Measurements from ENCODE around the gene ZBED4. TPM values are rescaled to one million over a fixed set of nuclear protein-coding genes. Genes with fewer than 3 reads are reported as not detected.

ZBED4 gene
- total RNA-seq, 1 donor from 2014 or later, result 17.3 TPM

DNA sequence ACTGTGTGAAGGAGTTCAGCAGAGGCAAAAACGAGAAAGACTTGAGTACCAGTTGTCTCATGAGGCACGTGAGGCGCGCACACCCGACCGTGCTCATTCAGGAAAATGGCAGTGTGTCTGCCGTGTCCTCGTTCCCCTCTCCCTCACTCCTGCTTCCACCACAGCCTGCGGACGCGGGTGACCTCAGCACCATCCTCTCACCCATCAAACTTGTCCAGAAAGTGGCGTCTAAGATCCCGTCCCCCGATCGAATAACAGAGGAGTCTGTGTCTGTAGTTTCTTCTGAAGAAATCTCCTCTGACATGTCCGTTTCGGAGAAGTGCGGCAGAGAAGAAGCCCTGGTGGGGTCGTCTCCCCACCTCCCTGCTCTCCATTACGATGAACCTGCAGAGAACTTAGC lies 30.4 kb downstream of the ZBED4 start:
- H3K9me3 Mint-ChIP-seq, result no peaks in the 10 kb centered on the region
- TF ChIP-seq, protein P1, sequence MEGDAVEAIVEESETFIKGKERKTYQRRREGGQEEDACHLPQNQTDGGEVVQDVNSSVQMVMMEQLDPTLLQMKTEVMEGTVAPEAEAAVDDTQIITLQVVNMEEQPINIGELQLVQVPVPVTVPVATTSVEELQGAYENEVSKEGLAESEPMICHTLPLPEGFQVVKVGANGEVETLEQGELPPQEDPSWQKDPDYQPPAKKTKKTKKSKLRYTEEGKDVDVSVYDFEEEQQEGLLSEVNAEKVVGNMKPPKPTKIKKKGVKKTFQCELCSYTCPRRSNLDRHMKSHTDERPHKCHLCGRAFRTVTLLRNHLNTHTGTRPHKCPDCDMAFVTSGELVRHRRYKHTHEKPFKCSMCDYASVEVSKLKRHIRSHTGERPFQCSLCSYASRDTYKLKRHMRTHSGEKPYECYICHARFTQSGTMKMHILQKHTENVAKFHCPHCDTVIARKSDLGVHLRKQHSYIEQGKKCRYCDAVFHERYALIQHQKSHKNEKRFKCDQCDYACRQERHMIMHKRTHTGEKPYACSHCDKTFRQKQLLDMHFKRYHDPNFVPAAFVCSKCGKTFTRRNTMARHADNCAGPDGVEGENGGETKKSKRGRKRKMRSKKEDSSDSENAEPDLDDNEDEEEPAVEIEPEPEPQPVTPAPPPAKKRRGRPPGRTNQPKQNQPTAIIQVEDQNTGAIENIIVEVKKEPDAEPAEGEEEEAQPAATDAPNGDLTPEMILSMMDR (IDR thresholded peaks at IDR 0.05), result no peak
- CTCF ChIA-PET, result no interaction called here
- DNase-seq (no peak), ATAC-seq (ENCODE audit: low read depth) (no peak)
- peaks cover 15% of the 10 kb centered on the region for H3K4me1 Mint-ChIP-seq
- POLR2A ChIA-PET, result no interaction called here
- no peak overlapping the region for H3K4me3 Mint-ChIP-seq
- no peaks in the 10 kb centered on the region for H3K27me3 Mint-ChIP-seq
- H3K36me3 Mint-ChIP-seq (ENCODE audit: low read depth), result peaks cover 59% of the 10 kb centered on the region
- intact Hi-C loops (cut with micrococcal nuclease), result no loop called here
- no peak overlapping the region for H3K27ac Mint-ChIP-seq

DNA sequence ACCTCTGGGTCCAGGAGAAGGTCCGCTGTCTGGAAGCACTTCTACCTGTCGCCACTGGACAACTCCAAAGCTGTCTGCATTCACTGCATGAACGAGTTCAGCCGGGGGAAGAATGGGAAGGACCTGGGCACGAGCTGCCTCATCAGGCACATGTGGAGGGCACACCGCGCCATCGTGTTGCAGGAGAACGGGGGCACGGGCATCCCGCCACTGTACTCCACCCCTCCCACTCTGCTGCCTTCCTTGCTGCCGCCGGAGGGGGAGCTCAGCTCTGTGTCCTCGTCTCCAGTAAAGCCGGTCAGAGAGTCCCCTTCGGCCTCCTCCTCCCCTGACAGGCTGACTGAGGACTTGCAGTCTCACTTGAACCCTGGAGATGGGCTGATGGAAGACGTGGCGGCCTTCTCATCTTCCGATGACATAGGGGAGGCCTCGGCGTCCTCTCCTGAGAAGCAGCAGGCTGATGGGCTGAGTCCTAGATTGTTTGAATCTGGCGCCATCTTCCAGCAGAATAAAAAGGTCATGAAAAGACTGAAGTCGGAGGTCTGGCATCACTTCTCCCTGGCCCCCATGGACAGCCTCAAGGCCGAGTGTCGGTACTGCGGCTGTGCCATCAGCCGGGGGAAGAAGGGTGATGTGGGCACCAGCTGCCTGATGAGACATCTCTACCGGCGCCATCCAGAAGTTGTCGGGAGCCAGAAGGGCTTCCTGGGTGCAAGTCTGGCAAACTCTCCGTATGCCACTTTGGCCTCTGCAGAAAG lies 31.0 kb downstream of the ZBED4 start:
- TF ChIP-seq, protein P1 (IDR thresholded peaks at IDR 0.05), result no peak
- peaks cover 65% of the 10 kb centered on the region for H3K36me3 Mint-ChIP-seq (ENCODE audit: low read depth)
- DNase-seq, result no peak
- ChIA-PET CTCF (no interaction called here), POLR2A (no interaction called here)
- intact Hi-C loops (cut with micrococcal nuclease), result no loop called here
- no peaks in the 10 kb centered on the region for H3K9me3 Mint-ChIP-seq
- no peaks in the 10 kb centered on the region for H3K27me3 Mint-ChIP-seq
- no peak for ATAC-seq (ENCODE audit: low read depth)
- H3K27ac Mint-ChIP-seq, result no peak overlapping the region
- H3K4me3 Mint-ChIP-seq, result no peak overlapping the region
- peaks cover 15% of the 10 kb centered on the region for H3K4me1 Mint-ChIP-seq

DNA sequence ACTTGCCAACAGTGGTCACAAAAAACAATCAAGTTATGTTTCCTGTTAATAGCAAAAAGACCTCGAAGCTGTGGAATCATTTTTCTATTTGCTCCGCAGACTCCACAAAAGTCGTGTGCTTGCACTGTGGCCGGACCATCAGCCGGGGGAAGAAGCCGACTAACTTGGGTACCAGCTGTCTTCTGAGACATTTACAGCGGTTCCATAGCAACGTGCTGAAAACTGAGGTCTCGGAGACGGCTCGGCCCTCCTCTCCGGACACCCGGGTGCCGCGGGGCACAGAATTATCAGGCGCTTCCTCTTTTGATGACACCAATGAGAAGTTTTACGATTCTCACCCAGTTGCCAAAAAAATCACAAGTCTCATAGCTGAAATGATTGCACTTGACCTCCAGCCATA lies 31.6 kb downstream of the ZBED4 start:
- no peaks in the 10 kb centered on the region for H3K9me3 Mint-ChIP-seq
- CTCF ChIA-PET, result no interaction called here
- DNase-seq, result no peak
- peaks cover 10% of the 10 kb centered on the region for H3K4me1 Mint-ChIP-seq
- H3K27me3 Mint-ChIP-seq, result no peaks in the 10 kb centered on the region
- no peak overlapping the region for H3K4me3 Mint-ChIP-seq
- no peak overlapping the region for H3K27ac Mint-ChIP-seq
- peaks cover 71% of the 10 kb centered on the region for H3K36me3 Mint-ChIP-seq (ENCODE audit: low read depth)
- POLR2A ChIA-PET, result no interaction called here
- intact Hi-C loops (cut with micrococcal nuclease), result no loop called here
- no peak for ATAC-seq (ENCODE audit: low read depth)
- TF ChIP-seq, protein P1 (IDR thresholded peaks at IDR 0.05), result no peak

DNA sequence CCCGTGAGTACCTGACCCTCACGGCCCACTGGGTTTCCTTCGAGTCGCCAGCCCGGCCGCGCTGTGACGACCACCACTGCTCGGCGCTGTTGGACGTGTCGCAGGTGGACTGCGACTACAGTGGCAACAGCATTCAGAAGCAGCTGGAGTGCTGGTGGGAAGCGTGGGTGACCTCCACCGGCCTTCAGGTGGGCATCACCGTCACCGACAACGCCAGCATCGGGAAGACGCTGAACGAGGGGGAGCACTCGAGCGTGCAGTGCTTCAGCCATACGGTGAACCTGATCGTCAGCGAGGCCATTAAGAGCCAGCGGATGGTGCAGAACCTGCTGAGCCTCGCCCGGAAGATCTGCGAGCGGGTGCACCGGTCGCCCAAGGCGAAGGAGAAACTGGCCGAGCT lies 32.2 kb downstream of the ZBED4 start:
- no peak for ATAC-seq (ENCODE audit: low read depth)
- intact Hi-C loops (cut with micrococcal nuclease), result no loop called here

DNA sequence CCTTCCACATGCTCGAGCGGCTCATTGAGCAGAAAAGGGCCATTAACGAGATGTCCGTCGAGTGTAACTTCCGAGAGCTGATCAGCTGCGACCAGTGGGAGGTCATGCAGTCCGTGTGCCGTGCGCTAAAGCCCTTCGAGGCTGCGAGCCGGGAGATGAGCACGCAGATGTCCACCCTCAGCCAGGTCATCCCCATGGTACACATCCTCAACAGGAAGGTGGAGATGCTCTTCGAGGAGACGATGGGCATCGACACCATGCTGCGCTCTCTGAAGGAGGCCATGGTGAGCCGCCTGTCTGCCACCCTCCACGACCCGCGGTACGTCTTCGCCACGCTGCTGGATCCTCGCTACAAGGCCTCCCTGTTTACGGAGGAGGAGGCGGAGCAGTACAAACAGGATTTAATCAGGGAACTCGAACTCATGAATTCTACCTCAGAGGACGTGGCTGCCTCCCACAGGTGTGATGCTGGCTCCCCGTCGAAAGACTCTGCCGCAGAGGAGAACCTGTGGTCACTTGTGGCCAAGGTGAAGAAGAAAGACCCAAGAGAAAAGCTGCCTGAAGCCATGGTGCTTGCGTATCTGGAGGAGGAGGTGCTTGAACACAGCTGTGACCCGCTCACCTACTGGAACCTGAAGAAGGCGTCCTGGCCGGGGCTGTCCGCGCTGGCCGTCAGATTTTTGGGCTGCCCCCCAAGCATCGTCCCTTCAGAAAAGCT lies 32.9 kb downstream of the ZBED4 start:
- ChIA-PET POLR2A (no interaction called here), CTCF (no interaction called here)
- ATAC-seq (ENCODE audit: low read depth) (no peak), DNase-seq (no peak)
- peaks cover 5% of the 10 kb centered on the region for H3K4me1 Mint-ChIP-seq
- TF ChIP-seq, protein P1 (IDR thresholded peaks at IDR 0.05), result no peak
- H3K4me3 Mint-ChIP-seq, result no peak overlapping the region
- H3K9me3 Mint-ChIP-seq, result no peaks in the 10 kb centered on the region
- intact Hi-C loops (cut with micrococcal nuclease), result no loop called here
- H3K36me3 Mint-ChIP-seq (ENCODE audit: low read depth), result peaks cover 81% of the 10 kb centered on the region
- H3K27ac Mint-ChIP-seq, result no peak overlapping the region
- H3K27me3 Mint-ChIP-seq, result no peaks in the 10 kb centered on the region

More for the DNA sequence above, 32.2 kb downstream of the ZBED4 start:
- Mint-ChIP-seq H3K36me3 (ENCODE audit: low read depth) (peaks cover 76% of the 10 kb centered on the region), H3K4me1 (peaks cover 8% of the 10 kb centered on the region), H3K4me3 (no peak overlapping the region), H3K27ac (no peak overlapping the region), H3K9me3 (no peaks in the 10 kb centered on the region), H3K27me3 (no peaks in the 10 kb centered on the region)
- ChIA-PET CTCF (no interaction called here), POLR2A (no interaction called here)
- no peak for DNase-seq
- TF ChIP-seq, protein P1 (IDR thresholded peaks at IDR 0.05), result no peak
